ENCODE results near the gene GSTM4.

- TF ChIP-seq EZH2 (IDR thresholded peaks at IDR 0.05; ENCODE audit: borderline replicate concordance, low read depth, low read length, poor library complexity, severe bottlenecking) (no peak), CTCF (conservative IDR thresholded peaks at IDR 0.05; ENCODE audit: low read depth, low read length) (no peak)
These were observed 28.1 kb upstream of the GSTM4 start for GRCh38 chr1:109627692-109628399.

Data from A673 (cell line).